Body of pancreas (tissue), 4 donors: ENCODE data around the gene PHETA1. TPM values are rescaled to one million over a fixed set of nuclear protein-coding genes. Genes with fewer than 3 reads are reported as not detected.

Experiments
- ATAC-seq: fragments of 150-250 bp; one replicate; pipeline ENCODE4 v1.9.1; 2016
- DNase-seq, 4 donors: peaks; one replicate each; pipeline ENCODE4 v3.0.0-alpha.2; 2019
- H3K27ac ChIP-seq, 4 donors: fragments of 200-600 bp; sonication (generic); 1 replicate in 3 of 4; 2 replicates in 1 of 4; pipeline versions ENCODE4 v1.5.1 to v1.6.1; 2016 to 2019; ENCODE audit warnings: mild to moderate bottlenecking in 1 of 4, mixed read lengths in 1 of 4, moderate library complexity in 1 of 4
- H3K27me3 ChIP-seq, 2 donors: fragments of 200-600 bp; sonication (generic); one replicate each; pipeline ENCODE4 v1.6.0; 2016; ENCODE audit warnings: mild to moderate bottlenecking in 1 of 2
- H3K36me3 ChIP-seq, 2 donors: fragments of 200-600 bp; sonication (generic); replicated peaks in 1 of 2; 2 replicates each; pipeline ENCODE4 v1.5.1; 2016; ENCODE audit warnings: low read depth in 2 of 2; ENCODE audit not compliant: insufficient read depth in 1 of 2
- H3K4me1 ChIP-seq: fragments of 200-600 bp; sonication (generic); one replicate; pipeline ENCODE4 v1.6.0; 2016
- H3K4me3 ChIP-seq, 2 donors: fragments of 200-600 bp; sonication (generic); 1 replicate in 1 of 2; 2 replicates in 1 of 2; pipeline ENCODE4 v1.5.1; 2016 to 2019
- H3K9me3 ChIP-seq, 3 donors: fragments of 200-600 bp; sonication (generic); 1 replicate in 2 of 3; 2 replicates in 1 of 3; pipeline ENCODE4 v1.5.1; 2016
- CTCF ChIP-seq, 7 experiments: fragments of 450-650 bp in 4 of 7; fragments of 200-600 bp in 3 of 7; sonication (generic) in 3 of 7; IDR thresholded peaks; one replicate each; pipeline ENCODE4 v1.5.1; 2016 to 2019; ENCODE audit warnings: antibody characterized with exemption in 7 of 7
- POLR2A ChIP-seq, 3 donors: fragments of 450-650 bp; IDR thresholded peaks; one replicate each; pipeline ENCODE4 v1.6.1; 2016; ENCODE audit warnings: antibody characterized with exemption in 3 of 3, mild to moderate bottlenecking in 2 of 3
- WGBS, 2 donors: methylation state at CpG; one replicate each; pipeline ENCODE4 v1.1.5; 2017; 5-methylcytosine and 5-hydroxymethylcytosine counted together
- intact Hi-C: fragments of 100-400 bp; cut with DNase I; formaldehyde crosslinking; loops from one replicate; pipeline ENCODE4 v1.15.1; 2023
- small RNA-seq: library from RNA; depleted of rRNA; stranded (forward); fragments of <200 nt; gene quantifications from one replicate; pipeline ENCODE3, GENCODE V24; 2016
- total RNA-seq, 2 donors: library from RNA; depleted of rRNA; stranded (reverse); fragments of >200 nt; gene quantifications; one replicate each; pipeline ENCODE4 v1.1.0, GENCODE V29; 2016

PHETA1 gene
- total RNA-seq, 2 donors from 2014 or later: 20.4 to 31.4 TPM

DNA sequence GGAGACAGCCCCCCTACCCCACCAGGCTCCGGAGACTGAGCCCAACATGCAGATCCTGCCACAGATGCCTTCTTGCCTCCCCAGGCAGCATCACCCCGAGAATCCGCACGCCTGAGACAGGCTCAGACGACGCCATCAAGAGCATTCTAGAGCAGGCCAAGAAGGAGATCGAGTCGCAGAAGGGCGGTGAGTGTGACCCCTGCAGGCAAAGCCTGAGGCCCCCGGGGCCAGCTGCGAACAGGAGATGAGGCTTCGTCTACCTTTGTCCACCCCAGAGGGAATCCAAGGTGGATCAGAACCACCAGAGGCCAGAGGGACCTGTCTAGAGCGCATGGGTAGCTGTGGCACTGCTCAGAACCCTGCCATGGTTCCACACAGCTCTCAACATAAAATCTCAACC lies 56.9 kb downstream of the PHETA1 start:
- intact Hi-C loops: loop anchor here (10.0 kb wide), 1 partner anchor 287 kb away; no protein-coding TSS in a partner anchor
- 73 to 88% methylated on average over 6 to 13 of the region's 13 CpGs for WGBS, 2 donors
- ATAC-seq: no peak

GRCh38 chr12:111311011-111311410 lies 57.9 kb downstream of the PHETA1 start:
- no peak overlapping the region for H3K27ac ChIP-seq
- no peaks in the 10 kb centered on the region for H3K4me1 ChIP-seq
- intact Hi-C loops: loop anchor here (10.0 kb wide), 1 partner anchor 286 kb away; no protein-coding TSS in a partner anchor
- no peaks in the 10 kb centered on the region for H3K27me3 ChIP-seq
- no peak for ATAC-seq
- no peak for TF ChIP-seq POLR2A (IDR thresholded peaks at IDR 0.05)
- no peak for TF ChIP-seq CTCF (IDR thresholded peaks at IDR 0.05)
- no peak overlapping the region for H3K4me3 ChIP-seq
- DNase-seq: no peak
- no peaks in the 10 kb centered on the region for H3K36me3 ChIP-seq
- 72 to 76% methylated on average over 3 to 4 of the region's 4 CpGs for WGBS, 2 donors
- no peaks in the 10 kb centered on the region for H3K9me3 ChIP-seq

More for the DNA sequence above, 56.9 kb downstream of the PHETA1 start:
- no peak for DNase-seq
- Histone ChIP-seq H3K4me3 (no peak overlapping the region), H3K36me3 (no peaks in the 10 kb centered on the region), H3K27me3 (no peaks in the 10 kb centered on the region), H3K27ac (no peak overlapping the region), H3K9me3 (no peaks in the 10 kb centered on the region), H3K4me1 (no peaks in the 10 kb centered on the region)
- TF ChIP-seq POLR2A (IDR thresholded peaks at IDR 0.05) (no peak), CTCF (IDR thresholded peaks at IDR 0.05) (no peak)

Small RNA genes lying within 50 kb of the gene (small RNA-seq; reads per million reads assigned to genes)
- not detected for gene RNA5SP373

Other genes with a start within 250 kb of the PHETA1 start
- gene SH2B3, start 36.8 kb upstream of the PHETA1 start, total RNA-seq: 10 to 100 TPM; 23.1 to 41.9 TPM
- 10 to 100 TPM; 37.1 to 55.4 TPM for gene ATXN2, start 230.2 kb upstream of the PHETA1 start, total RNA-seq